Transverse colon (tissue), 3 donors: Measurements from ENCODE around the gene IL16.

Experiments used
- POLR2A ChIP-seq: fragments of 450-650 bp; IDR thresholded peaks from one replicate; pipeline ENCODE4 v1.6.1; 2016; ENCODE audit warnings: antibody characterized with exemption, mild to moderate bottlenecking, moderate library complexity
- POLR2AphosphoS5 ChIP-seq, 3 donors: sonication (generic); formaldehyde crosslinking; IDR thresholded peaks; one replicate each; pipeline ENCODE4 v1.6.1; 2016; ENCODE audit warnings: antibody characterized with exemption in 3 of 3

GRCh38 chr15:81270781-81271491, 74.3 kb downstream of the IL16 start:
- TF ChIP-seq POLR2AphosphoS5 (IDR thresholded peaks at IDR 0.05) = no peak
- no peak for TF ChIP-seq POLR2A
